Right ventricle myocardium superior (tissue), 1 donor: ENCODE measurements around the gene ANXA11. TPM values are rescaled to one million over a fixed set of nuclear protein-coding genes. Genes with fewer than 3 reads are reported as not detected.
"Not testable (repeated sequence)": the region's sequence is repeated elsewhere in the genome, so short reads cannot be mapped to it uniquely, and the experiment has no call there.

Source experiments
- ATAC-seq: fragments of 200-7000 bp; cut with Tn5 transposase; one replicate; pipeline ENCODE4 v1.9.1; 2020; ENCODE audit warnings: mild to moderate bottlenecking; ENCODE audit not compliant: poor library complexity
- DNase-seq: peaks from one replicate; pipeline ENCODE4 v3.0.0-alpha.2; 2020
- intact Hi-C: fragments of 100-400 bp; cut with DNase I; formaldehyde crosslinking; loops from one replicate; pipeline ENCODE4 v1.11.2; 2022
- total RNA-seq: library from RNA; stranded (reverse); fragmentation: NEBNext Ultra II Directional; extraction: Animal tissue kit (Norgen Biotek cat#: 25700); gene quantifications from one replicate; pipeline ENCODE4 v1.2.1, GENCODE V29; 2021
- donor health status: DM: no; HTN: yes; CAD: no; lungs with severe emphysema.

Gene ANXA11
- total RNA-seq, 1 donor from 2014 or later, result 434 TPM

GRCh38 chr10:80158126-80158525 lies 47.2 kb downstream of the ANXA11 start:
- DNase-seq (peak; percentile 31), ATAC-seq (peak; percentile 6)
- intact Hi-C loops, result loop anchor here (2.0 kb wide), 1 partner anchor 47 kb away; the partner anchor contains the start of gene ANXA11

GRCh38 chr10:80157561-80157960 lies 47.8 kb downstream of the ANXA11 start:
- intact Hi-C loops, result no loop called here
- DNase-seq, result peak; percentile 30
- no peak for ATAC-seq

GRCh38 chr10:80156216-80156615 lies 49.1 kb downstream of the ANXA11 start:
- no peak for DNase-seq
- intact Hi-C loops, result no loop called here
- no peak for ATAC-seq

GRCh38 chr10:80155696-80156215 lies 49.6 kb downstream of the ANXA11 start:
- ATAC-seq (no peak), DNase-seq (no peak)
- intact Hi-C loops, result no loop called here

GRCh38 chr10:80154978-80155695 lies 50.2 kb downstream of the ANXA11 start:
- ATAC-seq (no peak), DNase-seq (no peak)
- intact Hi-C loops, result no loop called here

GRCh38 chr10:80154626-80154977 lies 50.7 kb downstream of the ANXA11 start:
- ATAC-seq (no peak), DNase-seq (peak; percentile 19)
- intact Hi-C loops, result no loop called here

GRCh38 chr10:80153460-80153859 lies 51.9 kb downstream of the ANXA11 start:
- DNase-seq (peak; percentile 5), ATAC-seq (no peak)
- intact Hi-C loops, result no loop called here

GRCh38 chr10:80152820-80153219 lies 52.5 kb downstream of the ANXA11 start:
- peak; percentile 1 for DNase-seq

GRCh38 chr10:80150172-80150571 lies 55.2 kb downstream of the ANXA11 start:
- no peak for DNase-seq
- ATAC-seq, result no peak
- intact Hi-C loops, result no loop called here

More at GRCh38 chr10:80152820-80153219, 52.5 kb downstream of the ANXA11 start:
- ATAC-seq, result no peak
- intact Hi-C loops, result no loop called here

GRCh38 chr10:80149123-80149522 lies 56.2 kb downstream of the ANXA11 start:
- DNase-seq (no peak), ATAC-seq (no peak)
- intact Hi-C loops, result no loop called here

- ATAC-seq (no peak), DNase-seq (peak; percentile 35)
- intact Hi-C loops, result no loop called here
Observed at GRCh38 chr10:80148166-80148805, 57.1 kb downstream of the ANXA11 start.

- ATAC-seq (no peak), DNase-seq (no peak)
- intact Hi-C loops, result no loop called here
Observed at GRCh38 chr10:80146918-80147317, 58.4 kb downstream of the ANXA11 start.

GRCh38 chr10:80145406-80146308 lies 59.7 kb downstream of the ANXA11 start:
- ATAC-seq (peak; percentile 31), DNase-seq (peak; percentile 61)
- intact Hi-C loops, result not testable (repeated sequence)

GRCh38 chr10:80144696-80145131 lies 60.6 kb downstream of the ANXA11 start:
- DNase-seq (no peak), ATAC-seq (peak; percentile 19)

GRCh38 chr10:80144067-80144695 lies 61.2 kb downstream of the ANXA11 start:
- DNase-seq, result no peak
- peak; percentile 47 for ATAC-seq
- intact Hi-C loops, result loop anchor here (5.0 kb wide), 2 partner anchors 63 to 78 kb away; partner anchors contain the start of gene ANXA11

More at GRCh38 chr10:80144696-80145131, 60.6 kb downstream of the ANXA11 start:
- intact Hi-C loops, result loop anchor here (5.0 kb wide), 2 partner anchors 63 to 78 kb away; partner anchors contain the start of gene ANXA11

GRCh38 chr10:80141696-80142460 lies 63.5 kb downstream of the ANXA11 start:
- intact Hi-C loops, result loop anchor here (5.0 kb wide), 2 partner anchors 65 to 80 kb away; partner anchors contain the start of gene ANXA11
- no peak for DNase-seq
- no peak for ATAC-seq

GRCh38 chr10:80140251-80140650 lies 65.1 kb downstream of the ANXA11 start:
- ATAC-seq (no peak), DNase-seq (no peak)
- intact Hi-C loops, result loop anchor here (5.0 kb wide), 2 partner anchors 67 to 82 kb away; partner anchors contain the start of gene ANXA11
